Fibroblast of lung (primary cell): ENCODE measurements around the gene COL4A2. TPM values are rescaled to one million over a fixed set of nuclear protein-coding genes. Genes with fewer than 3 reads are reported as not detected.

ENCODE experiments used
- DNase-seq, 2 donors: peaks; one replicate each; pipeline versions ENCODE4 v3.0.0 to v3.0.0-alpha.2; 2010; ENCODE audit warnings: low read depth in 2 of 2
- H2AFZ ChIP-seq: 2 replicates; pipeline ENCODE4 v1.5.1; 2012; ENCODE audit warnings: low read length, control low read depth, inconsistent platforms
- H3K27ac ChIP-seq: 2 replicates; pipeline ENCODE4 v1.5.1; 2011; ENCODE audit warnings: low read length, control low read depth; ENCODE audit not compliant: insufficient read depth
- H3K27me3 ChIP-seq: 2 replicates; pipeline ENCODE4 v1.5.1; 2011; ENCODE audit warnings: mild to moderate bottlenecking, low read length; ENCODE audit not compliant: control insufficient read depth, insufficient read depth
- H3K36me3 ChIP-seq: 2 replicates; pipeline ENCODE4 v1.5.1; 2011; ENCODE audit warnings: low read length; ENCODE audit not compliant: control insufficient read depth, insufficient read depth
- H3K4me1 ChIP-seq: 2 replicates; pipeline ENCODE4 v1.5.1; 2011; ENCODE audit warnings: low read length; ENCODE audit not compliant: control insufficient read depth, insufficient read depth; ENCODE audit errors: extremely low read depth
- H3K4me2 ChIP-seq: 2 replicates; pipeline ENCODE4 v1.5.1; 2011; ENCODE audit warnings: low read length, control low read depth; ENCODE audit not compliant: insufficient read depth; ENCODE audit errors: extremely low read depth
- H3K4me3 ChIP-seq, 4 experiments: fragments of 200-600 bp in 1 of 4; sonication (generic) in 1 of 4; replicated peaks in 1 of 4; 2 replicates each; pipeline ENCODE4 v1.5.1; 2011 to 2016; ENCODE audit warnings: low read length in 4 of 4, low read depth in 3 of 4, mild to moderate bottlenecking in 3 of 4, control low read depth in 2 of 4, inconsistent platforms in 1 of 4, mixed read lengths in 1 of 4; ENCODE audit not compliant: insufficient read depth in 1 of 4; ENCODE audit errors: control extremely low read depth in 1 of 4
- H3K79me2 ChIP-seq: 2 replicates; pipeline ENCODE4 v1.5.1; 2012; ENCODE audit warnings: mild to moderate bottlenecking, low read length, inconsistent platforms; ENCODE audit not compliant: control insufficient read depth, insufficient read depth
- H3K9ac ChIP-seq: 2 replicates; pipeline ENCODE4 v1.5.1; 2011; ENCODE audit warnings: mild to moderate bottlenecking, low read length, control low read depth; ENCODE audit not compliant: insufficient read depth
- H3K9me3 ChIP-seq: 2 replicates; pipeline ENCODE4 v1.5.1; 2012; ENCODE audit warnings: low read depth, low read length; ENCODE audit not compliant: control insufficient read depth, insufficient read depth
- H4K20me1 ChIP-seq: 2 replicates; pipeline ENCODE4 v1.5.1; 2011; ENCODE audit warnings: low read length; ENCODE audit not compliant: control insufficient read depth, insufficient read depth; ENCODE audit errors: extremely low read depth
- CTCF ChIP-seq, 2 donors: IDR thresholded peaks in 1 of 2; conservative IDR thresholded peaks in 1 of 2; 1 replicate in 1 of 2; 2 replicates in 1 of 2; pipeline ENCODE4 v1.5.1; 2011 to 2012; ENCODE audit warnings: low read length in 2 of 2, control low read depth in 1 of 2, inconsistent platforms in 1 of 2, low read depth in 1 of 2, mild to moderate bottlenecking in 1 of 2
- EZH2 ChIP-seq: IDR thresholded peaks from 2 replicates; pipeline ENCODE4 v1.5.1; 2012; ENCODE audit warnings: low read length, control low read depth, mild to moderate bottlenecking; ENCODE audit errors: missing control alignments
- polyA plus RNA-seq, 2 donors: library from polyadenylated mRNA; depleted of rRNA in 1 of 2; stranded (reverse) in 1 of 2; unstranded in 1 of 2; fragments of >200 nt; gene quantifications; 2 replicates each; pipeline ENCODE4 v1.2.1, GENCODE V29; 2011 to 2012; ENCODE audit warnings: missing spikeins in 1 of 2
- total RNA-seq: library from RNA; depleted of rRNA; stranded (reverse); fragments of >200 nt; gene quantifications from 2 replicates; pipeline ENCODE4 v1.2.1, GENCODE V29; 2014

Gene COL4A2
- total and polyA plus RNA-seq, 2 donors (not counting 1 experiment from before 2014, with no cell fraction given): 93.1 to 463 TPM

DNA sequence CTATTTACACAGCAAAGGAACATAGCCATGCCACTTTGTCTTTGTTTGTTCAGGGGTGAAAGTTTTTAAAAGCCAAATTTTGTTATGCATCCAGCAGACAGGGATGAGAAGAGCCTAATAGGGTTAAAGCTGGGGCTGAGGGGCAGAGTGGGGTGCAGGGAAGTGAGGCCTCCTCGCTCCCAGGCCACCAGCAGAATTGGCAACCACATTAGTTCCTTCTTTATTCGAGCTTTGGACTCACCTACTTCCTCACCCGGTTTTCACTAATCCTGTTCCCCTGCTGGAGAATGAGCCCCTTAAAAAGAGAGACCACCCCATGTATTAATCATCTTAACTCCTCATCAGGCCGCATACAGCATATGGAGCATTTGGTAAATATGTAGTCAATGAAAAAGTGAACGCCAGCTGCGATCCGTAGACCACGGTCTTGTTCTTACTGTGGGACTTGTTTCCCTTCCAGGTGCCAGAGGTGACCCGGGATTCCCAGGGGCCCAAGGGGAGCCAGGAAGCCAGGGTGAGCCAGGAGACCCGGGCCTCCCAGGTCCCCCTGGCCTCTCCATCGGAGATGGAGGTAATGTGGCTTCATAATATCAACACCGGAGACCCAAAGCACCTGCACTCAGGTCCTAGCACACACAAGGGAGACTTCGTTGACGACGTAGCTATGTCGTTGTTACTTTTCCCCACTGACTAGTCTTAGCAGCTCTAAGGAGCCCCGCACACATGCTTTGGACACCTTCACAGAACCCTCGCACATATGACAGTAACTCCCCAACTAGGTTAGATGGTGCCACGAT is 142.3 kb downstream of the COL4A2 start:
- H3K36me3 ChIP-seq: peaks cover 9% of the 10 kb centered on the region
- H3K9me3 ChIP-seq: no peaks in the 10 kb centered on the region
- H3K4me3 ChIP-seq: no peak overlapping the region
- no peak overlapping the region for H3K27ac ChIP-seq
- H3K4me2 ChIP-seq: no peak overlapping the region
- no peak for DNase-seq
- peaks cover 14% of the 10 kb centered on the region for H3K4me1 ChIP-seq
- no peaks in the 10 kb centered on the region for H3K79me2 ChIP-seq
- H3K27me3 ChIP-seq: no peaks in the 10 kb centered on the region
- no peak for TF ChIP-seq CTCF (conservative IDR thresholded peaks at IDR 0.05 in 1 of 2, IDR thresholded peaks at IDR 0.05 in 1 of 2; ENCODE audit: low read depth in 1 of 2, low read length in 2 of 2)
- no peak for TF ChIP-seq EZH2
- no peak overlapping the region for H3K9ac ChIP-seq
- no peaks in the 10 kb centered on the region for H4K20me1 ChIP-seq
- no peak overlapping the region for H2AFZ ChIP-seq

GRCh38 chr13:110450016-110450900 is 143.2 kb downstream of the COL4A2 start:
- no peak for DNase-seq
- no peak overlapping the region for H2AFZ ChIP-seq
- H3K79me2 ChIP-seq: no peaks in the 10 kb centered on the region
- H3K4me2 ChIP-seq: no peak overlapping the region
- no peaks in the 10 kb centered on the region for H3K27me3 ChIP-seq
- H4K20me1 ChIP-seq: no peaks in the 10 kb centered on the region
- H3K4me3 ChIP-seq: no peak overlapping the region
- peaks cover 11% of the 10 kb centered on the region for H3K36me3 ChIP-seq
- no peak for TF ChIP-seq EZH2
- no peak for TF ChIP-seq CTCF (conservative IDR thresholded peaks at IDR 0.05 in 1 of 2, IDR thresholded peaks at IDR 0.05 in 1 of 2; ENCODE audit: low read depth in 1 of 2, low read length in 2 of 2)
- H3K4me1 ChIP-seq: peaks cover 14% of the 10 kb centered on the region
- H3K9ac ChIP-seq: no peak overlapping the region
- H3K9me3 ChIP-seq: no peaks in the 10 kb centered on the region
- H3K27ac ChIP-seq: no peak overlapping the region
